H1 (cell line): ENCODE data around the gene MICU2. TPM values are rescaled to one million over a fixed set of nuclear protein-coding genes. Genes with fewer than 3 reads are reported as not detected.

ENCODE experiments used
- CTCF ChIA-PET: fragments of 300-600 bp; sonication (Branson Sonifier 250); formaldehyde crosslinking; loops from one replicate; lab custom pipeline; 2021; ENCODE audit not compliant: partially characterized antibody; lab: Charles Lee
- POLR2A ChIA-PET: fragments of 300-600 bp; sonication (Branson Sonifier 250); formaldehyde crosslinking; loops from one replicate; lab custom pipeline; 2021; ENCODE audit warnings: inconsistent platforms; ENCODE audit not compliant: partially characterized antibody; lab: Charles Lee
- DNase-seq, 2 experiments: peaks; one replicate each; pipeline versions ENCODE4 v3.0.0 to v3.0.0-alpha.2; 2010 to 2022; ENCODE audit warnings: low spot score in 2 of 2, low read depth in 1 of 2, mixed read lengths in 1 of 2
- FAIRE-seq: peaks from 2 replicates; lab custom pipeline; 2011; peaks lifted over from hg19 to GRCh38; lab: Jason Lieb, UNC
- H2AFZ ChIP-seq: 2 replicates; pipeline ENCODE4 v1.8.1; 2012; ENCODE audit warnings: low read length, inconsistent platforms
- H2AK5ac ChIP-seq: 2 replicates; pipeline ENCODE4 v1.6.1; 2013; ENCODE audit warnings: low read depth, low read length
- H2BK120ac ChIP-seq: replicated peaks from 2 replicates; pipeline ENCODE3; 2013; ENCODE audit warnings: low read depth, low read length, inconsistent platforms
- H2BK12ac ChIP-seq: 2 replicates; pipeline ENCODE4 v1.6.1; 2013; ENCODE audit warnings: low read depth, low read length
- H2BK15ac ChIP-seq: 2 replicates; pipeline ENCODE4 v1.6.1; 2013; ENCODE audit warnings: low read length
- H2BK20ac ChIP-seq: 2 replicates; pipeline ENCODE4 v1.6.1; 2013; ENCODE audit warnings: low read length
- H2BK5ac ChIP-seq: 2 replicates; pipeline ENCODE4 v1.6.1; 2013; ENCODE audit warnings: low read depth, low read length
- H3K14ac ChIP-seq: 2 replicates; pipeline ENCODE4 v1.6.1; 2013; ENCODE audit warnings: inconsistent platforms; ENCODE audit not compliant: insufficient read length
- H3K18ac ChIP-seq: 2 replicates; pipeline ENCODE4 v1.6.1; 2013; ENCODE audit warnings: low read length; ENCODE audit errors: extremely low read depth
- H3K23ac ChIP-seq: 2 replicates; pipeline ENCODE4 v1.6.1; 2013; ENCODE audit warnings: inconsistent platforms; ENCODE audit not compliant: insufficient read length
- H3K23me2 ChIP-seq: 2 replicates; pipeline ENCODE4 v1.6.1; 2013; ENCODE audit warnings: low read depth, low read length
- H3K27ac ChIP-seq: 2 replicates; pipeline ENCODE4 v1.6.1; 2011; ENCODE audit warnings: low read depth, low read length, inconsistent platforms
- H3K27me3 ChIP-seq, 4 experiments: replicated peaks in 1 of 4; 1 replicate in 1 of 4; 2 replicates in 3 of 4; pipeline versions ENCODE4 v1.6.1 to v1.8.1; 2011 to 2013; ENCODE audit warnings: low read length in 3 of 4, mild to moderate bottlenecking in 3 of 4, inconsistent platforms in 2 of 4, mixed read lengths in 2 of 4, moderate library complexity in 1 of 4; ENCODE audit not compliant: control insufficient read depth in 3 of 4, insufficient read depth in 3 of 4; ENCODE audit errors: extremely low read depth in 1 of 4
- H3K36me3 ChIP-seq, 4 experiments: 2 replicates each; pipeline versions ENCODE4 v1.6.1 to v1.8.1; 2011 to 2013; ENCODE audit warnings: mild to moderate bottlenecking in 4 of 4, low read length in 3 of 4, moderate library complexity in 2 of 4, control low read depth in 1 of 4, inconsistent platforms in 1 of 4; ENCODE audit not compliant: insufficient read depth in 4 of 4, control insufficient read depth in 2 of 4
- H3K4ac ChIP-seq: replicated peaks from 2 replicates; pipeline ENCODE3; 2013; ENCODE audit warnings: low read length, low read depth, mixed read lengths, inconsistent platforms; ENCODE audit not compliant: insufficient read length
- H3K4me1 ChIP-seq, 4 experiments: replicated peaks in 1 of 4; 1 replicate in 1 of 4; 2 replicates in 3 of 4; pipeline versions ENCODE4 v1.6.1 to v1.8.1; 2011 to 2013; ENCODE audit warnings: low read length in 3 of 4, inconsistent platforms in 2 of 4, mixed read lengths in 1 of 4; ENCODE audit not compliant: insufficient read depth in 4 of 4, control insufficient read depth in 3 of 4
- H3K4me2 ChIP-seq, 2 experiments: 2 replicates each; pipeline versions ENCODE4 v1.6.1 to v1.8.1; 2011 to 2013; ENCODE audit warnings: low read depth in 2 of 2, low read length in 2 of 2, control low read depth in 1 of 2, inconsistent platforms in 1 of 2, mild to moderate bottlenecking in 1 of 2; ENCODE audit not compliant: insufficient read depth in 1 of 2
- H3K4me3 ChIP-seq, 4 experiments: fragments of 200-600, 300-600 bp in 1 of 4; sonication (generic), shearing (Covaris generic), sonication (Bioruptor Twin) in 1 of 4; 2 replicates each; pipeline versions ENCODE4 v1.5.1 to v1.8.1; 2011 to 2016; ENCODE audit warnings: low read length in 4 of 4, low read depth in 3 of 4, control low read depth in 2 of 4, inconsistent platforms in 2 of 4, mild to moderate bottlenecking in 2 of 4, mixed read lengths in 1 of 4, moderate library complexity in 1 of 4; ENCODE audit not compliant: insufficient read depth in 2 of 4; ENCODE audit errors: extremely low read depth in 1 of 4
- H3K56ac ChIP-seq: replicated peaks from 2 replicates; pipeline ENCODE3; 2013; ENCODE audit warnings: low read depth, mild to moderate bottlenecking, mixed read lengths, low read length, inconsistent platforms; ENCODE audit not compliant: insufficient read length
- H3K79me1 ChIP-seq: 2 replicates; pipeline ENCODE4 v1.6.1; 2013; ENCODE audit warnings: low read depth, low read length, control low read depth
- H3K79me2 ChIP-seq, 2 experiments: 2 replicates each; pipeline versions ENCODE4 v1.6.1 to v1.8.1; 2012 to 2013; ENCODE audit warnings: low read length in 2 of 2, mild to moderate bottlenecking in 2 of 2, inconsistent platforms in 1 of 2; ENCODE audit not compliant: insufficient read depth in 2 of 2, control insufficient read depth in 1 of 2
- H3K9ac ChIP-seq, 4 experiments: replicated peaks in 1 of 4; 1 replicate in 1 of 4; 2 replicates in 3 of 4; pipeline versions ENCODE4 v1.6.1 to v1.8.1; 2011 to 2013; ENCODE audit warnings: low read depth in 3 of 4, low read length in 3 of 4, control low read depth in 2 of 4, mild to moderate bottlenecking in 2 of 4, moderate library complexity in 2 of 4, inconsistent platforms in 1 of 4; ENCODE audit errors: extremely low read depth in 1 of 4
- H3K9me3 ChIP-seq, 2 experiments: 2 replicates each; pipeline versions ENCODE4 v1.6.1 to v1.8.1; 2012 to 2013; ENCODE audit warnings: mild to moderate bottlenecking in 2 of 2, moderate library complexity in 2 of 2, control low read depth in 1 of 2, inconsistent platforms in 1 of 2, low read depth in 1 of 2, low read length in 1 of 2, mixed read lengths in 1 of 2; ENCODE audit not compliant: insufficient read depth in 2 of 2
- H4K20me1 ChIP-seq, 2 experiments: replicated peaks in 1 of 2; 2 replicates each; pipeline versions ENCODE3 to v1.8.1; 2011 to 2013; ENCODE audit warnings: inconsistent platforms in 2 of 2, low read length in 2 of 2, mild to moderate bottlenecking in 1 of 2; ENCODE audit not compliant: insufficient read depth in 2 of 2, control insufficient read depth in 1 of 2
- H4K5ac ChIP-seq: 2 replicates; pipeline ENCODE4 v1.6.1; 2013; ENCODE audit warnings: low read length, low read depth, mixed read lengths, inconsistent platforms; ENCODE audit not compliant: insufficient read length
- H4K8ac ChIP-seq: 2 replicates; pipeline ENCODE4 v1.8.0; 2013; ENCODE audit warnings: mild to moderate bottlenecking, moderate library complexity, low read length, inconsistent platforms; ENCODE audit not compliant: insufficient read depth; ENCODE audit errors: extremely low read depth
- H4K91ac ChIP-seq: replicated peaks from 2 replicates; pipeline ENCODE3; 2013; ENCODE audit warnings: low read length, mixed read lengths, inconsistent platforms; ENCODE audit not compliant: insufficient read length
- FOSL1 ChIP-seq: IDR thresholded peaks from 2 replicates; pipeline ENCODE4 v1.6.1; 2011; ENCODE audit warnings: mild to moderate bottlenecking, low read depth, low read length, moderate library complexity; ENCODE audit not compliant: insufficient read depth
- SIRT6 ChIP-seq: IDR thresholded peaks from one replicate; pipeline ENCODE4 v1.7.1; 2012; ENCODE audit warnings: low read length, inconsistent platforms
- WGBS, 2 experiments: shearing (Covaris generic) in 1 of 2; methylation state at CpG; one replicate each; pipeline versions ENCODE4 v1.1.6 to v1.1.7; 2013 to 2015; ENCODE audit warnings: low lambda C conversion rate in 2 of 2, mixed read lengths in 2 of 2, inconsistent platforms in 1 of 2, low coverage in 1 of 2, missing lambda C conversion rate in 1 of 2; ENCODE audit not compliant: insufficient replicate concordance in 2 of 2, insufficient coverage in 1 of 2, insufficient read length in 1 of 2; ENCODE audit errors: extremely low coverage in 1 of 2, missing lambda C conversion rate in 1 of 2; 5-methylcytosine and 5-hydroxymethylcytosine counted together
- polyA plus RNA-seq, 7 experiments: library from polyadenylated mRNA; depleted of rRNA in 3 of 7; stranded (reverse) in 5 of 7; unstranded in 2 of 7; fragments of >200 nt in 5 of 7; fragments of 200-250 nt in 2 of 7; gene quantifications; 1 replicate in 5 of 7; 2 replicates in 1 of 7; 4 replicates in 1 of 7; pipeline versions ENCODE4 v1.2.1 to v1.2.3, GENCODE V29; 2011 to 2013; ENCODE audit warnings: missing spikeins in 2 of 7, mixed read lengths in 2 of 7
- total RNA-seq: library from RNA; stranded (reverse); fragmentation: NEBNext Ultra II Directional; extraction: Animal tissue kit (Norgen Biotek cat#: 25700); gene quantifications from 2 replicates; pipeline ENCODE4 v1.2.1, GENCODE V29; 2021

Gene MICU2
- total and polyA plus RNA-seq, 2 of the 8 experiments (the other 6 are each of a cell fraction or from before 2014, with no cell fraction given): 34.6 to 36.5 TPM

GRCh38 chr13:21608961-21609360 is 5.0 kb upstream of the MICU2 start:
- H3K4ac ChIP-seq: no peak overlapping the region
- H3K23me2 ChIP-seq: no peaks in the 10 kb centered on the region
- H3K9ac ChIP-seq: no peak overlapping the region
- H3K9me3 ChIP-seq: no peaks in the 10 kb centered on the region
- no peak overlapping the region for H3K23ac ChIP-seq
- H4K91ac ChIP-seq: no peak overlapping the region
- no peak overlapping the region for H2BK12ac ChIP-seq
- H3K27ac ChIP-seq: no peak overlapping the region
- no peak overlapping the region for H3K4me2 ChIP-seq
- no peaks in the 10 kb centered on the region for H3K79me1 ChIP-seq
- H2AK5ac ChIP-seq: no peak overlapping the region
- H3K4me1 ChIP-seq: no peaks in the 10 kb centered on the region
- no peak overlapping the region for H2BK15ac ChIP-seq
- no peak for TF ChIP-seq SIRT6
- no peak for TF ChIP-seq FOSL1
- CTCF ChIA-PET: no interaction called here
- no peak overlapping the region for H3K18ac ChIP-seq
- no peak overlapping the region for H2AFZ ChIP-seq
- 87% methylated on average over 4 of the region's 4 CpGs; no CpG with 5 or more reads in 1 of the 2 experiments for WGBS, 2 experiments
- no peak overlapping the region for H3K14ac ChIP-seq
- H3K36me3 ChIP-seq: no peaks in the 10 kb centered on the region
- H4K20me1 ChIP-seq: no peaks in the 10 kb centered on the region
- POLR2A ChIA-PET: no interaction called here
- H2BK120ac ChIP-seq: no peak overlapping the region
- H3K4me3 ChIP-seq: no peak overlapping the region
- H3K56ac ChIP-seq: no peak overlapping the region
- no peak overlapping the region for H4K8ac ChIP-seq
- peaks cover 0 to 2% (median 0%) of the 10 kb centered on the region in 4 experiments; a peak in 1 of 7 replicates for H3K27me3 ChIP-seq
- H3K79me2 ChIP-seq: no peaks in the 10 kb centered on the region
- no peak overlapping the region for H2BK5ac ChIP-seq
- FAIRE-seq (no peak), DNase-seq (no peak)
- H2BK20ac ChIP-seq: no peak overlapping the region
- no peak overlapping the region for H4K5ac ChIP-seq
